Epithelial cell of esophagus (primary cell): ENCODE measurements around the gene HOXC6.
A peak's percentile ranks its signal among the peaks of the same experiment; 100 is the strongest.

ENCODE experiments used
- DNase-seq: peaks from one replicate; pipeline ENCODE4 v3.0.0; 2010; ENCODE audit warnings: low read depth
- H3K4me3 ChIP-seq: 2 replicates; pipeline ENCODE4 v1.5.1; 2011; ENCODE audit warnings: mild to moderate bottlenecking, low read length, control low read depth
- TF ChIP-seq, protein P1 (sequence below): IDR thresholded peaks from 2 replicates; pipeline ENCODE4 v1.5.1; 2011; ENCODE audit warnings: low read depth, mild to moderate bottlenecking, low read length, control low read depth, inconsistent platforms; ENCODE audit not compliant: insufficient read depth; ENCODE audit errors: missing control alignments

Gene HOXC6

DNA sequence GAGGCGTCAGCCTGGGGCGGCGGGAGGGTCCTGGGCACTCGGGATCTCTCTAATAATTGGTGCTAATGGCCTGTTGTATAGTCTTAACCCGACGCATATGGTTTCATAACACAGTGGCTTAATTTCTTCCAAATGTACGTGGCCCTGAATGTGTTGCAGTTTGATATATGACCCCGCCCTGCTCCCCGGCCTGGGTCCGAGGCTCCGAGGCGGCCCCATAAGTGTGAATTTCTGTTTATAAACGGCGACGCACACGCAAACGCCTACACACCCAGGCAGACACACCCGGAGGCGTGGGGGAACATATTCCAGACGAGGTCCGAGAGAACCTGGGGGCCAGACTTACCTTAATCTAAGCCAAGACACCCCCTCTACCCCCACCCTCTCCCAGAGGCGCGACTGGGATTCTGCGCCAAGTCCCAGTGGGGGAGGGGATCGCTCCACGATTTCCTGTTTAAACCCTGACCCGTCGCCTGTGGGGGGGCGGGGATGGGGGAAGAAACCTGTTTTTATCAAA lies 9.7 kb upstream of the HOXC6 start:
- peak overlapping the region; percentile 41 for H3K4me3 ChIP-seq
- DNase-seq: no peak
- TF ChIP-seq, protein P1, sequence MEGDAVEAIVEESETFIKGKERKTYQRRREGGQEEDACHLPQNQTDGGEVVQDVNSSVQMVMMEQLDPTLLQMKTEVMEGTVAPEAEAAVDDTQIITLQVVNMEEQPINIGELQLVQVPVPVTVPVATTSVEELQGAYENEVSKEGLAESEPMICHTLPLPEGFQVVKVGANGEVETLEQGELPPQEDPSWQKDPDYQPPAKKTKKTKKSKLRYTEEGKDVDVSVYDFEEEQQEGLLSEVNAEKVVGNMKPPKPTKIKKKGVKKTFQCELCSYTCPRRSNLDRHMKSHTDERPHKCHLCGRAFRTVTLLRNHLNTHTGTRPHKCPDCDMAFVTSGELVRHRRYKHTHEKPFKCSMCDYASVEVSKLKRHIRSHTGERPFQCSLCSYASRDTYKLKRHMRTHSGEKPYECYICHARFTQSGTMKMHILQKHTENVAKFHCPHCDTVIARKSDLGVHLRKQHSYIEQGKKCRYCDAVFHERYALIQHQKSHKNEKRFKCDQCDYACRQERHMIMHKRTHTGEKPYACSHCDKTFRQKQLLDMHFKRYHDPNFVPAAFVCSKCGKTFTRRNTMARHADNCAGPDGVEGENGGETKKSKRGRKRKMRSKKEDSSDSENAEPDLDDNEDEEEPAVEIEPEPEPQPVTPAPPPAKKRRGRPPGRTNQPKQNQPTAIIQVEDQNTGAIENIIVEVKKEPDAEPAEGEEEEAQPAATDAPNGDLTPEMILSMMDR: no peak

DNA sequence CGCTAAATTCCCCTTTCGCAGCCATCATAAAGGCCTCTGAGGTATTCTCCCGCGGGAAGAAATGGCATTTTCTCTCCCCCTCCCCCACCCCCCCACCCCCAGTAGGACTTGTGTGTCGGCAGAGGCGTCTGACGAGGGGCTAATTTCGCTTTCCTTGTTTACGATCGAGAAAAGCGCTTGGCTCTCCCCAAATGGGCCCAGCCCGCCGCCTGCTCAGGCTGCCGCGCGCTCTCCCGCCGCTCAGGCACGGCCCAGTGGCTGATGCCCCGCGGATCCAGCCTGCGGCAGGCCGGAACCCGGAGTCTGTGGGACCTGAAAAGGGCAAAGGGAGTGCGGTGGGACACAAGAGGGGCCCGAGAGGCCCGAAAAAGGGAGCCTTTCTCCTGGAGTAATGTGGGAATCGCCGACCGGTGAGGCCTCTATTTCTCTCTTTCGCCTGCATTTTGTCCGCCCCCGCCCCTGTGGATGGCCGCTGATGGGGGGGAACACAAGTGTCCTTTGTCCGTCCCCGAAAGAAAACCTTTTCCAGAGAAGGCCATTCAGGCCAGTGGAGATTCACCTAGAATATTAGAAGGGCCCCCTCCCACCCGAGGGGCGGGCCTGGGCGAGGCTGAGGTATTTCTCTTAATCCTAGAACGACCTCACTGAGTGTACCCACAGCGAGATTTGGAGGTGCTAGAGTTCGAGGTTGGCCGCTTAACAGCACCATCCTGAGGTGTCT lies 9.0 kb upstream of the HOXC6 start:
- TF ChIP-seq, protein P1: no peak
- DNase-seq: no peak
- no peak overlapping the region for H3K4me3 ChIP-seq

DNA sequence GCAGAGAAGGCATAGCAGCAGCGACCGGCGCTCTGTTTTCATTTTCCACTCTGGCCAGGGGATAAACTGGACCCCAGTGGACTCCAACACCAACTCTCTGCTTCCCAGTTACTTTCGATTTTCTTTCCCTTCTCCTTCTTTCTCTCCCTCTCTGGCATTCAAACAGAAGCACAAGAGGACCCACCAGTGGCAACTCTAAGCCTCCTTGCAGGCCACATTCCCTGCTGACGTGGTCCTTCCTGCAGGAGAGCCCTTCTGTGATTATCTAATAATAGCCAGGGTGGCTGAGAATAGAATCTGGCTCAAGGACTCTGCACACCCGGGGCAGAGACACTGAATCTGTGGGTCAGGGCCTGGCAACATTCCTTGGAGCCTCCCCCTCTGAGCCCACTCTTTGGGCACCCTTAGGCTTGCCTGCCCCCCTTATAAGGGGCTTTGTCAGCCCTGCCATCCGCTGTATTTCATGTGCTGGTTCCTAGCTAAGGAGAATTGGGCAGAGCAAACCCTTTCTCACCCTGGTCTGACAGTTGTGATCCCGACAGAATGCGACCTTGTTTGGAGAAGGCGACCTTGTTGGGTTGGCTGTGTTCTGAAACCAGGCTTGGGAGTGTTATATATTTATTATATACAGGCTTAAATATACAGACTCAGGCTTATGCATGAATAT lies 8.2 kb upstream of the HOXC6 start:
- no peak for DNase-seq
- no peak overlapping the region for H3K4me3 ChIP-seq

DNA sequence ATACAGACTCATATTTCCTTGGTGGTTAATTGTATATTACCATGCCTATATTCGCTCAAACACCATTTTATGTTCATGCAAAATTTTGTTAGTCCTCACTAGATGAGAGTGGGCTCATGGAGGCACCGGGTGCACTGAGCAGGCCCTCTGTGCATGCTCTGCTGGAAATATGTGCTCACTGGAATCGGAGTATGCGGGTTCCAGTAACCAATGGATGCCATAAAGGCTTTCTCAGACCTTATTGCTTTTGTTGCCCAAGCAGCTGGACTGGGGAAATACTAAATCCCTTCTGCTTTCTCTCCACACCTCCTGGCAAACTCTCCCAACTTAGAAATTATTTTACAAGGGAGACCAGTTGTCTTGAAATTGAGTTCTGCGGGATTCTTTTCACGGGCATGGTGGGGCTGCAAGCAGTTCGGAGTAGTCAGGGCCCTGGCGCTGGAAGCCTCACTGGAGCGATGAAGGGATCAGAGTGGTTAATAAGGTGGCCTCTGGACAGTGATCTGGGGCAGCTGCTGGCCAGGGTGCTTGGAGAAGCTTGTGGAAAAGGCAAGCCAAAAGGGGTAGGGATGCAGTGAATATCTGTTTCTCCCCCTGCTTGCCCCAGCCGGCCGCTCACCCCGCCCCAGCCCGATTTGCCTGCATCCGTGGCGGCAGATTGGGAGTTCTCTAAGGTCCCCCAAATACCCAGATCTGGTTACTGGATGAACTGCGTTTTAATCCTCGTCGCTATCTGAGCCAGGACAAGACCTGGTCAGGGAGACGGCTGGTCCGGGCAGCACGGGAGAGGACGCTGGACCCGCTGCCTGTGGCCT lies 7.4 kb upstream of the HOXC6 start:
- no peak overlapping the region for H3K4me3 ChIP-seq

More for the DNA sequence above, 8.2 kb upstream of the HOXC6 start:
- TF ChIP-seq, protein P1: no peak

DNA sequence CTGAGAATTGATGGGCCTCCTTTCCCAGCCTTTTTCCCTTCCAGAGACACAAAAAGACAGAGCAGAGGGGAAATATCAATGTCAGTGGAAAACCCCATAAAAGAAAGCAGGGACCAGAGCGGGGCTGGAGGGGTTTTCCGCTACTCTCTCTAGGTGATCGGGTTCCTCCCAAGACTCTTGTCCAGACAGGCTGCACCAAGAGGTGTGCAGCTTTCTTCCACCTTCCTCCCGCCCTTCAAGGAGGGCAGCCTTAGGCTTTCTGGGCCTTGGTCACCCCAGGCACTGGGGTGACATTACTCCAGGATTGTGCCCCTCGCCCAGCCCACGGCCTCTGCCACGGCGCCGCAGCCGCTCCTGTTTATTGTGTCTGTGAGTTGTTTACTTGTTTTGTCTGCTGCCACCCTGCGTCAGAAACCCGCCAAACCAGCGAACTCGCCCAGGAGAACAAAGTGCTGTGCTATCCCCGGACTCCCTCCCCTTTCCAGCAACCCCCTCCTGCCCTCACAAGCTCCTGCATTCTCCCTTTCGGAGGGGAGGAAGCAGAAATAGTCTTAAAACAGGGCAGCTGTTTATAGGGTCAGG lies 6.7 kb upstream of the HOXC6 start:
- H3K4me3 ChIP-seq: no peak overlapping the region
- TF ChIP-seq, protein P1: peak; percentile 43

More for the DNA sequence above, 7.4 kb upstream of the HOXC6 start:
- no peak for DNase-seq
- TF ChIP-seq, protein P1: no peak

More for the DNA sequence above, 6.7 kb upstream of the HOXC6 start:
- DNase-seq: peak; percentile 38
